Liver (tissue), 9 donors: ENCODE data around the gene CCDC28B. TPM values are rescaled to one million over a fixed set of nuclear protein-coding genes. Genes with fewer than 3 reads are reported as not detected.
A peak's percentile ranks its signal among the peaks of the same experiment; 100 is the strongest.

ENCODE experiments used
- DNase-seq: peaks from one replicate; pipeline ENCODE4 v3.0.0-alpha.2; 2017; ENCODE audit warnings: low spot score
- H3K27ac ChIP-seq, 2 donors: one replicate each; pipeline ENCODE4 v1.7.0; 2013; ENCODE audit warnings: inconsistent platforms in 2 of 2, low read length in 2 of 2, control low read depth in 1 of 2, low read depth in 1 of 2, mild to moderate bottlenecking in 1 of 2
- H3K27me3 ChIP-seq, 4 donors: one replicate each; pipeline versions ENCODE4 v1.6.1 to v1.7.0; 2013; ENCODE audit warnings: low read length in 3 of 4, inconsistent platforms in 1 of 4, mild to moderate bottlenecking in 1 of 4, moderate library complexity in 1 of 4; ENCODE audit not compliant: control insufficient read depth in 4 of 4, insufficient read depth in 4 of 4
- H3K36me3 ChIP-seq, 4 donors: one replicate each; pipeline versions ENCODE4 v1.6.1 to v1.7.0; 2013; ENCODE audit warnings: low read length in 3 of 4, mild to moderate bottlenecking in 3 of 4, low read depth in 1 of 4, moderate library complexity in 1 of 4; ENCODE audit not compliant: control insufficient read depth in 4 of 4, insufficient read depth in 3 of 4
- H3K4me1 ChIP-seq, 4 donors: one replicate each; pipeline versions ENCODE4 v1.6.1 to v1.7.0; 2013; ENCODE audit warnings: low read length in 3 of 4, mild to moderate bottlenecking in 3 of 4, moderate library complexity in 1 of 4; ENCODE audit not compliant: control insufficient read depth in 4 of 4, insufficient read depth in 4 of 4
- H3K4me3 ChIP-seq, 3 donors: one replicate each; pipeline versions ENCODE4 v1.6.1 to v1.7.0; 2013; ENCODE audit warnings: low read length in 3 of 3, control low read depth in 1 of 3, low read depth in 1 of 3, mild to moderate bottlenecking in 1 of 3
- H3K9ac ChIP-seq, 2 donors: one replicate each; pipeline ENCODE4 v1.7.0; 2013; ENCODE audit warnings: low read length in 2 of 2, mild to moderate bottlenecking in 2 of 2, moderate library complexity in 2 of 2, control low read depth in 1 of 2, low read depth in 1 of 2
- H3K9me3 ChIP-seq, 4 donors: one replicate each; pipeline versions ENCODE4 v1.6.1 to v1.7.0; 2013; ENCODE audit warnings: low read length in 3 of 4; ENCODE audit not compliant: control insufficient read depth in 4 of 4
- EGR1 ChIP-seq, 2 donors: IDR thresholded peaks; 2 replicates each; pipeline ENCODE4 v1.6.1; 2016 to 2018; ENCODE audit warnings: antibody characterized with exemption in 2 of 2, low read depth in 2 of 2
- FOXA1 ChIP-seq: IDR thresholded peaks from 2 replicates; pipeline ENCODE4 v1.6.1; 2016; ENCODE audit warnings: antibody characterized with exemption
- FOXA2 ChIP-seq: IDR thresholded peaks from 2 replicates; pipeline ENCODE4 v1.6.1; 2016; ENCODE audit warnings: antibody characterized with exemption
- GABPA ChIP-seq, 2 donors: IDR thresholded peaks in 1 of 2; conservative IDR thresholded peaks in 1 of 2; 2 replicates each; pipeline ENCODE4 v1.6.1; 2016; ENCODE audit warnings: antibody characterized with exemption in 2 of 2, mild to moderate bottlenecking in 1 of 2, moderate library complexity in 1 of 2
- HNF4A ChIP-seq, 2 donors: conservative IDR thresholded peaks; 2 replicates each; pipeline ENCODE4 v1.6.1; 2016; ENCODE audit warnings: antibody characterized with exemption in 2 of 2, mild to moderate bottlenecking in 2 of 2
- HNF4G ChIP-seq: IDR thresholded peaks from 2 replicates; pipeline ENCODE4 v1.6.1; 2016; ENCODE audit warnings: antibody characterized with exemption
- JUND ChIP-seq, 2 donors: IDR thresholded peaks; 2 replicates each; pipeline ENCODE4 v1.6.1; 2016; ENCODE audit warnings: antibody characterized with exemption in 2 of 2
- NR2F2 ChIP-seq: IDR thresholded peaks from 2 replicates; pipeline ENCODE4 v1.6.1; 2016; ENCODE audit warnings: antibody characterized with exemption
- RAD21 ChIP-seq, 2 donors: IDR thresholded peaks; 2 replicates each; pipeline ENCODE4 v1.6.1; 2016; ENCODE audit warnings: antibody characterized with exemption in 2 of 2, mild to moderate bottlenecking in 2 of 2
- RXRA ChIP-seq, 2 donors: IDR thresholded peaks; 2 replicates each; pipeline ENCODE4 v1.6.1; 2017 to 2018; ENCODE audit warnings: antibody characterized with exemption in 2 of 2, mild to moderate bottlenecking in 1 of 2
- SP1 ChIP-seq: IDR thresholded peaks from 2 replicates; pipeline ENCODE4 v1.6.1; 2018; ENCODE audit warnings: antibody characterized with exemption, mild to moderate bottlenecking
- TAF1 ChIP-seq: conservative IDR thresholded peaks from 2 replicates; pipeline ENCODE4 v1.6.1; 2016; ENCODE audit warnings: antibody characterized with exemption, mild to moderate bottlenecking
- YY1 ChIP-seq: IDR thresholded peaks from 2 replicates; pipeline ENCODE4 v1.6.1; 2016; ENCODE audit warnings: antibody characterized with exemption, mild to moderate bottlenecking
- WGBS: extraction: QIAGEN DNeasy Blood & Tissue Kit; methylation state at CpG from one replicate; pipeline ENCODE4 v1.1.7; 2013; 5-methylcytosine and 5-hydroxymethylcytosine counted together
- polyA plus RNA-seq, 2 donors: library from polyadenylated mRNA; stranded (reverse) in 1 of 2; unstranded in 1 of 2; fragments of 200-250 nt in 1 of 2; fragments of >200 nt in 1 of 2; fragmentation: Nextera tagmentation in 1 of 2; extraction: Ambion mirVana in 1 of 2; gene quantifications; one replicate each; pipeline versions ENCODE4 v1.2.1 to v1.2.3, GENCODE V29; 2013 to 2015
- total RNA-seq, 2 donors: library from RNA; depleted of rRNA; stranded (reverse); fragments of >200 nt; gene quantifications; one replicate each; pipeline ENCODE4 v1.2.3, GENCODE V29; 2014
- TF ChIP-seq, protein P1 (sequence below): IDR thresholded peaks from 2 replicates; pipeline ENCODE4 v1.6.1; 2016; ENCODE audit warnings: antibody characterized with exemption
- TF ChIP-seq, protein P2 (sequence below): IDR thresholded peaks from 2 replicates; pipeline ENCODE4 v1.6.1; 2016; ENCODE audit warnings: antibody characterized with exemption
- TF ChIP-seq, protein P3 (sequence below): fragments of 150-350 bp; IDR thresholded peaks from 2 replicates; pipeline ENCODE4 v1.5.1; 2017; ENCODE audit warnings: improper control_type of control experiment, low read depth, low read length; ENCODE audit not compliant: missing input control
- TF ChIP-seq, protein P4 (sequence below): IDR thresholded peaks from 2 replicates; pipeline ENCODE4 v1.6.1; 2016; ENCODE audit warnings: antibody characterized with exemption
- TF ChIP-seq, protein P5 (sequence below): IDR thresholded peaks from 2 replicates; pipeline ENCODE4 v1.6.1; 2016; ENCODE audit warnings: antibody characterized with exemption, mild to moderate bottlenecking
- donor health status: healthy.
- donor health status: healthy.
- donor health status: healthy.
- donor health status: healthy.
- donor health status: healthy.

Gene CCDC28B
- total and polyA plus RNA-seq, 4 donors = 0.75 to 20.6 (median 1.0) TPM

DNA sequence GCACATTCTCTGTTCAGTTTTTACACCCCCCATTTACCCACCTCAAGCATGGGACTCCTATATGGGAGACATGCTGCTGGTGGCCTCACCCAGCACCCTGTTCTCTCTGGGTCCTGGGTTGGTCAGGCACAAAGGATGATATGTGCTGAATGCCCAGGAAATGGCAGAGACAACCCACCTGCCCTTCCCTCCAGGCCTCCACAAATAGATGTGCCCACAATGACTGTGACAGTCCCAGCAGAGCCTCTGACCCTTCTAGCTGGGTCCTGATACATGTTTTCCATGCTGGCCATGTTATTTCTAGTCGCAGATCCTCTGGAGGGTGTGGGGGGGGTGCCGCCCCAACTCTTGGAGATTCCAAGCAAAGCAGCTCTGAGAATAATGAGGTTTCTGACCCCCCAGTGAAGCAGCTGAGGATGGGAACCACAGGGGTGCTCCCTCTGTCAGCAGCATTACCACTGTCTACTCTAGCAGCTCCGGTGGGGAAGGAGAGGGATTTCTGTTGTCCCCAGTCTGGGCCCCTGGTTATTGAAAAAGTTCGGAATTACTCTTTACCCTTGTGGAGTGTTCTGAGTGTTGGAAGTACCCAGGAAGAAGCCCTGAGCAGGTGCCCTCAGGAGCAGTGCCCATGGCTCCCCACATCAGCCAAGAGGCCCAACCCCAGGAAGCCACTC, 1.2 kb upstream of the CCDC28B start:
- no peak for TF ChIP-seq HNF4A (conservative IDR thresholded peaks at IDR 0.05)
- DNase-seq = no peak
- Histone ChIP-seq H3K27ac (no peak overlapping the region), H3K9me3 (no peaks in the 10 kb centered on the region), H3K4me3 (no peak overlapping the region), H3K4me1 (peaks cover 0 to 34% (median 20%) of the 10 kb centered on the region in 4 donors), H3K36me3 (peaks cover 10 to 33% (median 27%) of the 10 kb centered on the region in 4 donors), H3K27me3 (no peaks in the 10 kb centered on the region), H3K9ac (no peak overlapping the region)
- 79% methylated on average over 4 of the region's 4 CpGs for WGBS

DNA sequence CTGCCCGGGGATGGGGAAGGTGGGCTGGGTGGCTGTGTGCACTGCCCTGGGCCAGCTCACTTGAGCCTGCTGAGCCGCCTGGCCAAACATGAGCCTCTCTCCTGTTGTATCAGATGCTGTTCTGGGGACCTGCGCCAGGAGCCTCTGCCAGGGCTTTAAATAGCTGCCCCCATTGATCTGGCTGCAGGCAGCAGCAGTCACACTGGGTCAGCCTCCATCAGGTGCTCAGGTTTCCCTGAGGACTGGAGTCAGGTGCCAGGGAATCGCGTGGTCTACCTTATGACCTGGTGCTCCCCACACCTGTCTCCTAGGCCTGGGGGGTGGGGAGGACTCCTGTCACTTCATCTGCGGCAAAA, 700 bp upstream of the CCDC28B start:
- Histone ChIP-seq H3K27ac (peak overlapping the region in 1 of 2 donors; percentile 39), H3K27me3 (no peaks in the 10 kb centered on the region), H3K36me3 (peaks cover 10 to 28% (median 22%) of the 10 kb centered on the region in 4 donors), H3K4me3 (no peak overlapping the region), H3K9ac (no peak overlapping the region), H3K4me1 (peaks cover 0 to 34% (median 20%) of the 10 kb centered on the region in 4 donors), H3K9me3 (no peaks in the 10 kb centered on the region)
- 29% methylated on average over 6 of the region's 6 CpGs for WGBS
- DNase-seq = no peak
- peak in 1 of 2 donors; percentile 10 for TF ChIP-seq RAD21 (IDR thresholded peaks at IDR 0.05)
- TF ChIP-seq NR2F2 = no peak
- no peak for TF ChIP-seq GABPA (IDR thresholded peaks at IDR 0.05 in 1 of 2, conservative IDR thresholded peaks at IDR 0.05 in 1 of 2)
- TF ChIP-seq HNF4A (conservative IDR thresholded peaks at IDR 0.05) = peak in 1 of 2 donors; percentile 30
- TF ChIP-seq EGR1 (IDR thresholded peaks at IDR 0.05; ENCODE audit: low read depth in 2 of 2) = no peak
- TF ChIP-seq FOXA1 = no peak
- TF ChIP-seq, protein P1, sequence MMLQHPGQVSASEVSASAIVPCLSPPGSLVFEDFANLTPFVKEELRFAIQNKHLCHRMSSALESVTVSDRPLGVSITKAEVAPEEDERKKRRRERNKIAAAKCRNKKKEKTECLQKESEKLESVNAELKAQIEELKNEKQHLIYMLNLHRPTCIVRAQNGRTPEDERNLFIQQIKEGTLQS = no peak
- no peak for TF ChIP-seq JUND (IDR thresholded peaks at IDR 0.05)
- TF ChIP-seq, protein P2, sequence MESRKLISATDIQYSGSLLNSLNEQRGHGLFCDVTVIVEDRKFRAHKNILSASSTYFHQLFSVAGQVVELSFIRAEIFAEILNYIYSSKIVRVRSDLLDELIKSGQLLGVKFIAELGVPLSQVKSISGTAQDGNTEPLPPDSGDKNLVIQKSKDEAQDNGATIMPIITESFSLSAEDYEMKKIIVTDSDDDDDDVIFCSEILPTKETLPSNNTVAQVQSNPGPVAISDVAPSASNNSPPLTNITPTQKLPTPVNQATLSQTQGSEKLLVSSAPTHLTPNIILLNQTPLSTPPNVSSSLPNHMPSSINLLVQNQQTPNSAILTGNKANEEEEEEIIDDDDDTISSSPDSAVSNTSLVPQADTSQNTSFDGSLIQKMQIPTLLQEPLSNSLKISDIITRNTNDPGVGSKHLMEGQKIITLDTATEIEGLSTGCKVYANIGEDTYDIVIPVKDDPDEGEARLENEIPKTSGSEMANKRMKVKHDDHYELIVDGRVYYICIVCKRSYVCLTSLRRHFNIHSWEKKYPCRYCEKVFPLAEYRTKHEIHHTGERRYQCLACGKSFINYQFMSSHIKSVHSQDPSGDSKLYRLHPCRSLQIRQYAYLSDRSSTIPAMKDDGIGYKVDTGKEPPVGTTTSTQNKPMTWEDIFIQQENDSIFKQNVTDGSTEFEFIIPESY = no peak
- TF ChIP-seq, protein P3, sequence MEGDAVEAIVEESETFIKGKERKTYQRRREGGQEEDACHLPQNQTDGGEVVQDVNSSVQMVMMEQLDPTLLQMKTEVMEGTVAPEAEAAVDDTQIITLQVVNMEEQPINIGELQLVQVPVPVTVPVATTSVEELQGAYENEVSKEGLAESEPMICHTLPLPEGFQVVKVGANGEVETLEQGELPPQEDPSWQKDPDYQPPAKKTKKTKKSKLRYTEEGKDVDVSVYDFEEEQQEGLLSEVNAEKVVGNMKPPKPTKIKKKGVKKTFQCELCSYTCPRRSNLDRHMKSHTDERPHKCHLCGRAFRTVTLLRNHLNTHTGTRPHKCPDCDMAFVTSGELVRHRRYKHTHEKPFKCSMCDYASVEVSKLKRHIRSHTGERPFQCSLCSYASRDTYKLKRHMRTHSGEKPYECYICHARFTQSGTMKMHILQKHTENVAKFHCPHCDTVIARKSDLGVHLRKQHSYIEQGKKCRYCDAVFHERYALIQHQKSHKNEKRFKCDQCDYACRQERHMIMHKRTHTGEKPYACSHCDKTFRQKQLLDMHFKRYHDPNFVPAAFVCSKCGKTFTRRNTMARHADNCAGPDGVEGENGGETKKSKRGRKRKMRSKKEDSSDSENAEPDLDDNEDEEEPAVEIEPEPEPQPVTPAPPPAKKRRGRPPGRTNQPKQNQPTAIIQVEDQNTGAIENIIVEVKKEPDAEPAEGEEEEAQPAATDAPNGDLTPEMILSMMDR = no peak
- TF ChIP-seq, protein P4, sequence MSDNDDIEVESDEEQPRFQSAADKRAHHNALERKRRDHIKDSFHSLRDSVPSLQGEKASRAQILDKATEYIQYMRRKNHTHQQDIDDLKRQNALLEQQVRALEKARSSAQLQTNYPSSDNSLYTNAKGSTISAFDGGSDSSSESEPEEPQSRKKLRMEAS = no peak
- TF ChIP-seq, protein P5, sequence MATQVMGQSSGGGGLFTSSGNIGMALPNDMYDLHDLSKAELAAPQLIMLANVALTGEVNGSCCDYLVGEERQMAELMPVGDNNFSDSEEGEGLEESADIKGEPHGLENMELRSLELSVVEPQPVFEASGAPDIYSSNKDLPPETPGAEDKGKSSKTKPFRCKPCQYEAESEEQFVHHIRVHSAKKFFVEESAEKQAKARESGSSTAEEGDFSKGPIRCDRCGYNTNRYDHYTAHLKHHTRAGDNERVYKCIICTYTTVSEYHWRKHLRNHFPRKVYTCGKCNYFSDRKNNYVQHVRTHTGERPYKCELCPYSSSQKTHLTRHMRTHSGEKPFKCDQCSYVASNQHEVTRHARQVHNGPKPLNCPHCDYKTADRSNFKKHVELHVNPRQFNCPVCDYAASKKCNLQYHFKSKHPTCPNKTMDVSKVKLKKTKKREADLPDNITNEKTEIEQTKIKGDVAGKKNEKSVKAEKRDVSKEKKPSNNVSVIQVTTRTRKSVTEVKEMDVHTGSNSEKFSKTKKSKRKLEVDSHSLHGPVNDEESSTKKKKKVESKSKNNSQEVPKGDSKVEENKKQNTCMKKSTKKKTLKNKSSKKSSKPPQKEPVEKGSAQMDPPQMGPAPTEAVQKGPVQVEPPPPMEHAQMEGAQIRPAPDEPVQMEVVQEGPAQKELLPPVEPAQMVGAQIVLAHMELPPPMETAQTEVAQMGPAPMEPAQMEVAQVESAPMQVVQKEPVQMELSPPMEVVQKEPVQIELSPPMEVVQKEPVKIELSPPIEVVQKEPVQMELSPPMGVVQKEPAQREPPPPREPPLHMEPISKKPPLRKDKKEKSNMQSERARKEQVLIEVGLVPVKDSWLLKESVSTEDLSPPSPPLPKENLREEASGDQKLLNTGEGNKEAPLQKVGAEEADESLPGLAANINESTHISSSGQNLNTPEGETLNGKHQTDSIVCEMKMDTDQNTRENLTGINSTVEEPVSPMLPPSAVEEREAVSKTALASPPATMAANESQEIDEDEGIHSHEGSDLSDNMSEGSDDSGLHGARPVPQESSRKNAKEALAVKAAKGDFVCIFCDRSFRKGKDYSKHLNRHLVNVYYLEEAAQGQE = no peak
- peak in 1 of 2 donors; percentile 58 for TF ChIP-seq RXRA (IDR thresholded peaks at IDR 0.05)
- TF ChIP-seq TAF1 = no peak
- no peak for TF ChIP-seq SP1
- no peak for TF ChIP-seq HNF4G
- peak; percentile 41 for TF ChIP-seq YY1
- no peak for TF ChIP-seq FOXA2
